Measurements from ENCODE around the gene VGLL1. TPM values are rescaled to one million over a fixed set of nuclear protein-coding genes. Genes with fewer than 3 reads are reported as not detected.

Gene VGLL1
- total RNA-seq, 2 donors from 2014 or later: not detected

Small RNA genes within 50 kb of the gene (microRNA-seq; reads per million reads assigned to microRNA genes)
- gene MIR934 (ENCODE audit: borderline microRNAs expressed in 2 of 2): 0 to 0.32 reads per million in 2 donors

Other genes starting within 250 kb of the VGLL1 start
- gene ADGRG4, start 231.3 kb upstream of the VGLL1 start, total RNA-seq: 1 to 10 TPM in 1 of 2 donors, under 1 TPM in 1; 0.71 to 1.2 TPM
- gene BRS3, start 44.3 kb upstream of the VGLL1 start, total RNA-seq: not detected
- 10 to 100 TPM; 33.7 to 37.8 TPM for gene HTATSF1, start 34.6 kb upstream of the VGLL1 start, total RNA-seq
- gene CD40LG, start 115.9 kb downstream of the VGLL1 start, total RNA-seq: not detected
- 10 to 100 TPM; 14.2 to 17.7 TPM for gene ARHGEF6, start 248.7 kb downstream of the VGLL1 start, total RNA-seq